Astrocyte (in vitro differentiated cells and primary cell): Measurements from ENCODE around the gene GNAO1. TPM values are rescaled to one million over a fixed set of nuclear protein-coding genes. Genes with fewer than 3 reads are reported as not detected.

Source experiments
- DNase-seq: peaks from one replicate; pipeline ENCODE4 v3.0.0-alpha.2; 2010; ENCODE audit warnings: low read depth
- FAIRE-seq: peaks from 2 replicates; lab custom pipeline; 2011; peaks lifted over from hg19 to GRCh38; lab: Jason Lieb, UNC
- H2AFZ ChIP-seq: 2 replicates; pipeline ENCODE4 v1.6.0; 2012; ENCODE audit warnings: low read depth, low read length, inconsistent platforms
- H3K27ac ChIP-seq: 2 replicates; pipeline ENCODE4 v1.5.1; 2011; ENCODE audit warnings: low read depth, low read length, inconsistent platforms
- H3K27me3 ChIP-seq: 2 replicates; pipeline ENCODE4 v1.6.0; 2011; ENCODE audit warnings: low read length, inconsistent platforms; ENCODE audit not compliant: insufficient read depth
- H3K36me3 ChIP-seq: 2 replicates; pipeline ENCODE4 v1.5.1; 2011; ENCODE audit warnings: low read length, inconsistent platforms; ENCODE audit not compliant: insufficient read depth
- H3K4me1 ChIP-seq: 2 replicates; pipeline ENCODE4 v1.5.1; 2011; ENCODE audit warnings: low read length, inconsistent platforms; ENCODE audit not compliant: insufficient read depth
- H3K4me2 ChIP-seq: 2 replicates; pipeline ENCODE4 v1.6.0; 2012; ENCODE audit warnings: low read length, inconsistent platforms
- H3K4me3 ChIP-seq: 2 replicates; pipeline ENCODE4 v1.5.1; 2011; ENCODE audit warnings: low read depth, mild to moderate bottlenecking, low read length, inconsistent platforms; ENCODE audit not compliant: insufficient read depth
- H3K79me2 ChIP-seq: 2 replicates; pipeline ENCODE4 v1.6.0; 2012; ENCODE audit warnings: mild to moderate bottlenecking, low read length, inconsistent platforms; ENCODE audit not compliant: insufficient read depth
- H3K9ac ChIP-seq: 2 replicates; pipeline ENCODE4 v1.6.0; 2012; ENCODE audit warnings: mild to moderate bottlenecking, low read length, inconsistent platforms
- H3K9me3 ChIP-seq: 2 replicates; pipeline ENCODE4 v1.5.1; 2012; ENCODE audit warnings: low read depth, mild to moderate bottlenecking, low read length, inconsistent platforms; ENCODE audit not compliant: insufficient read depth
- H4K20me1 ChIP-seq: 2 replicates; pipeline ENCODE4 v1.6.0; 2012; ENCODE audit warnings: low read length, inconsistent platforms; ENCODE audit not compliant: insufficient read depth
- H3K27ac Mint-ChIP-seq: one replicate; pipeline ENCODE4 v1.8.0; 2021; ENCODE audit warnings: mild to moderate bottlenecking, mixed read lengths; ENCODE audit not compliant: unreplicated experiment
- H3K27me3 Mint-ChIP-seq: one replicate; pipeline ENCODE4 v1.8.0; 2021; ENCODE audit warnings: low read depth, mixed read lengths; ENCODE audit not compliant: unreplicated experiment
- H3K36me3 Mint-ChIP-seq: one replicate; pipeline ENCODE4 v1.8.0; 2021; ENCODE audit warnings: low read depth, mixed read lengths; ENCODE audit not compliant: unreplicated experiment
- H3K4me1 Mint-ChIP-seq: one replicate; pipeline ENCODE4 v1.8.0; 2021; ENCODE audit warnings: low read depth, mixed read lengths; ENCODE audit not compliant: unreplicated experiment
- H3K4me3 Mint-ChIP-seq: one replicate; pipeline ENCODE4 v1.8.0; 2021; ENCODE audit warnings: mild to moderate bottlenecking, moderate library complexity, mixed read lengths; ENCODE audit not compliant: unreplicated experiment
- H3K9me3 Mint-ChIP-seq: one replicate; pipeline ENCODE4 v1.8.0; 2021; ENCODE audit warnings: mild to moderate bottlenecking, mixed read lengths; ENCODE audit not compliant: unreplicated experiment
- CTCF ChIP-seq: IDR thresholded peaks from 2 replicates; pipeline ENCODE4 v1.5.1; 2011; ENCODE audit warnings: low read depth, mild to moderate bottlenecking, inconsistent platforms, low read length, moderate library complexity; ENCODE audit not compliant: insufficient read depth
- EZH2 ChIP-seq: IDR thresholded peaks from 2 replicates; pipeline ENCODE4 v1.6.1; 2012; ENCODE audit warnings: mild to moderate bottlenecking, low read length, inconsistent platforms; ENCODE audit not compliant: insufficient read depth
- total RNA-seq: library from RNA; stranded (reverse); gene quantifications from 2 replicates; pipeline ENCODE4 v1.2.1, GENCODE V29; 2021

GNAO1 gene
- total RNA-seq, 1 donor from 2014 or later = 1.7 TPM

GRCh38 chr16:56306690-56307533 lies 115.6 kb downstream of the GNAO1 start:
- Histone ChIP-seq H3K9ac (no peak overlapping the region), H4K20me1 (no peaks in the 10 kb centered on the region), H3K36me3 (no peaks in the 10 kb centered on the region), H3K79me2 (no peaks in the 10 kb centered on the region), H2AFZ (no peak overlapping the region), H3K4me1 (peaks cover 3% of the 10 kb centered on the region), H3K9me3 (no peaks in the 10 kb centered on the region), H3K27ac (no peak overlapping the region), H3K27me3 (peaks cover 10% of the 10 kb centered on the region), H3K4me3 (no peak overlapping the region), H3K4me2 (no peak overlapping the region)
- DNase-seq (no peak), FAIRE-seq (no peak)
- H3K27ac Mint-ChIP-seq = no peak overlapping the region
- H3K27me3 Mint-ChIP-seq = peaks cover 26% of the 10 kb centered on the region
- no peak overlapping the region for H3K4me3 Mint-ChIP-seq
- H3K36me3 Mint-ChIP-seq = no peaks in the 10 kb centered on the region
- TF ChIP-seq EZH2 (no peak), CTCF (no peak)
- no peaks in the 10 kb centered on the region for H3K4me1 Mint-ChIP-seq
- peaks cover 2% of the 10 kb centered on the region for H3K9me3 Mint-ChIP-seq

DNA sequence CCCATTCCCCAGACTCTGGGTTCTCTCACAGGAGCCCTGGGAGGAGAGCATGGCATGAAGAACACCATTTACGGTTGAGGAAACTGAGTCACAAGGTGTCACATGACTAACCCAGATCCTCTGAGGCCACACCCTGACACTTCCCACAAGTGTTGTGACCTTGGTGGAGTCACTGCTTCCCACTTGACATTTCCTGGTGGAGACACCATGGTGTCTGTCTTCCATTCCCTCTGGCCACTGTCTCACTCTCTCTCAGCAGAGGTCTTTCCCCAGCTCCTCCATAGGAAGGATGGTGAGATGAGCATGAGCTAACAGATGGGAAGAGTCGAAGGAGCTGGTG lies 116.2 kb downstream of the GNAO1 start:
- DNase-seq (no peak), FAIRE-seq (no peak)
- no peak for TF ChIP-seq EZH2
- no peak for TF ChIP-seq CTCF

DNA sequence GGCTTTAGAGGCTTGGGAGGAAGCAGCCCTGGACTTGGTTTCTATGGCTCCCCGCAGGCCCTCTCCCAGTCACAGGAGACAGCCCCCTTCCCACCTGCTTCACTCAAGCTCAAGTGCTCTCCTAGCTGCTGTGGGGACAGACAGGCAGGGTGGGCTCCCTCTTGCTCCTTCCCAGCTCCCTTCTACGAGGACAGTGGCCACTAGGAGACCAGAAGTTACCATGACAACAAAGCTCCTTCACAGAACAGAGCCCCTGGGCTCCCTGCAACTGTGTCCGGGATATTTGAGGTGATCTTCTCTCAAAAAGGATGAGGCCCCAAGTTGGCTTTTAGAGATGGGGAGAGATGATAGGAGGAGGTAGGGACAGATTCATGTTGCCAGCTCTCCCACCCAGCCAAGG lies 117.7 kb downstream of the GNAO1 start:
- Histone ChIP-seq H3K36me3 (no peaks in the 10 kb centered on the region), H4K20me1 (no peaks in the 10 kb centered on the region), H3K4me2 (no peak overlapping the region), H3K27ac (no peak overlapping the region), H3K4me1 (peaks cover 3% of the 10 kb centered on the region), H3K79me2 (no peaks in the 10 kb centered on the region), H3K27me3 (peaks cover 1% of the 10 kb centered on the region), H3K4me3 (no peak overlapping the region), H2AFZ (no peak overlapping the region), H3K9me3 (no peaks in the 10 kb centered on the region), H3K9ac (no peak overlapping the region)
- Mint-ChIP-seq H3K4me3 (no peak overlapping the region), H3K27me3 (peaks cover 20% of the 10 kb centered on the region), H3K4me1 (no peaks in the 10 kb centered on the region), H3K9me3 (peaks cover 2% of the 10 kb centered on the region), H3K36me3 (no peaks in the 10 kb centered on the region), H3K27ac (no peak overlapping the region)
- no peak for FAIRE-seq
- TF ChIP-seq EZH2 (no peak), CTCF (no peak)
- no peak for DNase-seq

More for the DNA sequence above, 116.2 kb downstream of the GNAO1 start:
- H3K9me3 Mint-ChIP-seq = peaks cover 2% of the 10 kb centered on the region
- Histone ChIP-seq H3K9me3 (no peaks in the 10 kb centered on the region), H3K27ac (no peak overlapping the region), H3K79me2 (no peaks in the 10 kb centered on the region), H2AFZ (no peak overlapping the region), H3K4me2 (no peak overlapping the region), H4K20me1 (no peaks in the 10 kb centered on the region), H3K36me3 (no peaks in the 10 kb centered on the region), H3K4me1 (peaks cover 3% of the 10 kb centered on the region), H3K9ac (no peak overlapping the region), H3K4me3 (no peak overlapping the region), H3K27me3 (peaks cover 10% of the 10 kb centered on the region)
- no peaks in the 10 kb centered on the region for H3K4me1 Mint-ChIP-seq
- peaks cover 24% of the 10 kb centered on the region for H3K27me3 Mint-ChIP-seq
- H3K4me3 Mint-ChIP-seq = no peak overlapping the region
- no peaks in the 10 kb centered on the region for H3K36me3 Mint-ChIP-seq
- H3K27ac Mint-ChIP-seq = no peak overlapping the region
